ENCODE results near the gene ZHX3. TPM values are rescaled to one million over a fixed set of nuclear protein-coding genes. Genes with fewer than 3 reads are reported as not detected.
A peak's percentile ranks its signal among the peaks of the same experiment; 100 is the strongest.

ZHX3 gene
- total and polyA plus RNA-seq, 9 of the 15 experiments (the other 6 are each of a cell fraction or from before 2014, with no cell fraction given), result 0.80 to 14.6 (median 4.9) TPM

DNA sequence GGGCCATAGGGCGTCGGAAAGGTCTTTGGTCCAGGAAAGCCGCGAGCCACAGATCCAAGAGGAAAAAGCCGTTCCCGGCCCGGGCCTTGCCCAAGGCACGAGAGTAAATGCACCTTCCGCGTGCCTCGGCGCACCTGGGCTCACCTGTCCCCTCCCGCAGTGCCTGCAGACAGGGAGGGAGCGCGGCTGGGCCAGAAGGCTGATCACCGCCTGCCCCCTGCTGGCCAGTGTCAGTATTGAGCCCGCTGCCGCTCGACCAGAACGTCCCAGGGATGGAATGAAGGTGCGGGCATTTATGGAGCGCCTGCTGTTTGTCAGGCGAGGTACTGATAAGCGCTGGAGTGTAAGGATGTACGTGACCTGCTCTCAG, 22.4 kb upstream of the ZHX3 start (continued):
- TF ChIP-seq NCOA4 (IDR thresholded peaks at IDR 0.05; ENCODE audit: partially characterized antibody), result no peak
- TF ChIP-seq TAF9B (IDR thresholded peaks at IDR 0.05; ENCODE audit: partially characterized antibody), result no peak
- TF ChIP-seq, protein P1, sequence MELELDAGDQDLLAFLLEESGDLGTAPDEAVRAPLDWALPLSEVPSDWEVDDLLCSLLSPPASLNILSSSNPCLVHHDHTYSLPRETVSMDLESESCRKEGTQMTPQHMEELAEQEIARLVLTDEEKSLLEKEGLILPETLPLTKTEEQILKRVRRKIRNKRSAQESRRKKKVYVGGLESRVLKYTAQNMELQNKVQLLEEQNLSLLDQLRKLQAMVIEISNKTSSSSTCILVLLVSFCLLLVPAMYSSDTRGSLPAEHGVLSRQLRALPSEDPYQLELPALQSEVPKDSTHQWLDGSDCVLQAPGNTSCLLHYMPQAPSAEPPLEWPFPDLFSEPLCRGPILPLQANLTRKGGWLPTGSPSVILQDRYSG (tag; conservative IDR thresholded peaks at IDR 0.05; ENCODE audit: low read depth), result no peak
- no peak for TF ChIP-seq GABPB1 (CRISPR knock-in tag; IDR thresholded peaks at IDR 0.05)
- TF ChIP-seq KLF6 (CRISPR knock-in tag; IDR thresholded peaks at IDR 0.05; ENCODE audit: borderline replicate concordance), result no peak
- TF ChIP-seq, protein P2, sequence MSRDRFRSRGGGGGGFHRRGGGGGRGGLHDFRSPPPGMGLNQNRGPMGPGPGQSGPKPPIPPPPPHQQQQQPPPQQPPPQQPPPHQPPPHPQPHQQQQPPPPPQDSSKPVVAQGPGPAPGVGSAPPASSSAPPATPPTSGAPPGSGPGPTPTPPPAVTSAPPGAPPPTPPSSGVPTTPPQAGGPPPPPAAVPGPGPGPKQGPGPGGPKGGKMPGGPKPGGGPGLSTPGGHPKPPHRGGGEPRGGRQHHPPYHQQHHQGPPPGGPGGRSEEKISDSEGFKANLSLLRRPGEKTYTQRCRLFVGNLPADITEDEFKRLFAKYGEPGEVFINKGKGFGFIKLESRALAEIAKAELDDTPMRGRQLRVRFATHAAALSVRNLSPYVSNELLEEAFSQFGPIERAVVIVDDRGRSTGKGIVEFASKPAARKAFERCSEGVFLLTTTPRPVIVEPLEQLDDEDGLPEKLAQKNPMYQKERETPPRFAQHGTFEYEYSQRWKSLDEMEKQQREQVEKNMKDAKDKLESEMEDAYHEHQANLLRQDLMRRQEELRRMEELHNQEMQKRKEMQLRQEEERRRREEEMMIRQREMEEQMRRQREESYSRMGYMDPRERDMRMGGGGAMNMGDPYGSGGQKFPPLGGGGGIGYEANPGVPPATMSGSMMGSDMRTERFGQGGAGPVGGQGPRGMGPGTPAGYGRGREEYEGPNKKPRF (IDR thresholded peaks at IDR 0.05; ENCODE audit: low read depth, low read length), result no peak
- TF ChIP-seq, protein P3, sequence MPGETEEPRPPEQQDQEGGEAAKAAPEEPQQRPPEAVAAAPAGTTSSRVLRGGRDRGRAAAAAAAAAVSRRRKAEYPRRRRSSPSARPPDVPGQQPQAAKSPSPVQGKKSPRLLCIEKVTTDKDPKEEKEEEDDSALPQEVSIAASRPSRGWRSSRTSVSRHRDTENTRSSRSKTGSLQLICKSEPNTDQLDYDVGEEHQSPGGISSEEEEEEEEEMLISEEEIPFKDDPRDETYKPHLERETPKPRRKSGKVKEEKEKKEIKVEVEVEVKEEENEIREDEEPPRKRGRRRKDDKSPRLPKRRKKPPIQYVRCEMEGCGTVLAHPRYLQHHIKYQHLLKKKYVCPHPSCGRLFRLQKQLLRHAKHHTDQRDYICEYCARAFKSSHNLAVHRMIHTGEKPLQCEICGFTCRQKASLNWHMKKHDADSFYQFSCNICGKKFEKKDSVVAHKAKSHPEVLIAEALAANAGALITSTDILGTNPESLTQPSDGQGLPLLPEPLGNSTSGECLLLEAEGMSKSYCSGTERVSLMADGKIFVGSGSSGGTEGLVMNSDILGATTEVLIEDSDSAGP (CRISPR knock-in tag; IDR thresholded peaks at IDR 0.05), result no peak
- no peak for TF ChIP-seq ETV1 (tag; conservative IDR thresholded peaks at IDR 0.05; ENCODE audit: low read depth)
- no peak for TF ChIP-seq POLR2A (conservative IDR thresholded peaks at IDR 0.05)
- no peak for TF ChIP-seq HDGF (IDR thresholded peaks at IDR 0.05)
- TF ChIP-seq CHD2 (IDR thresholded peaks at IDR 0.05; ENCODE audit: low read depth, low read length), result no peak
- TF ChIP-seq YBX1 (IDR thresholded peaks at IDR 0.05), result no peak
- no peak for TF ChIP-seq LEF1 (IDR thresholded peaks at IDR 0.05)
- 0 out of 2 replicates have a peak, but pooled peaks have one; percentile 44 for TF ChIP-seq ZC3H11A (IDR thresholded peaks at IDR 0.05; ENCODE audit: low read depth, low read length)
- TF ChIP-seq FUS (optimal IDR thresholded peaks at IDR 0.05; ENCODE audit: low read depth, low read length), result no peak
- TF ChIP-seq NFXL1 (CRISPR knock-in tag; IDR thresholded peaks at IDR 0.05), result no peak
- TF ChIP-seq JUNB (CRISPR knock-in tag; conservative IDR thresholded peaks at IDR 0.05), result no peak
- no peak for TF ChIP-seq ARHGAP35 (IDR thresholded peaks at IDR 0.05; ENCODE audit: partially characterized antibody)
- no peak for TF ChIP-seq CCNT2 (IDR thresholded peaks at IDR 0.05; ENCODE audit: borderline replicate concordance, extremely low read depth, insufficient read length, low read depth, low read length)
- no peak for TF ChIP-seq HDAC1 (IDR thresholded peaks at IDR 0.05)
- no peak for TF ChIP-seq PHB2 (IDR thresholded peaks at IDR 0.05; ENCODE audit: low read depth)
- TF ChIP-seq SAFB2 (IDR thresholded peaks at IDR 0.05; ENCODE audit: borderline replicate concordance, low read depth, low read length, severe bottlenecking), result no peak
- TF ChIP-seq FOXA1 (IDR thresholded peaks at IDR 0.05; ENCODE audit: borderline replicate concordance), result no peak
- TF ChIP-seq, protein P4, sequence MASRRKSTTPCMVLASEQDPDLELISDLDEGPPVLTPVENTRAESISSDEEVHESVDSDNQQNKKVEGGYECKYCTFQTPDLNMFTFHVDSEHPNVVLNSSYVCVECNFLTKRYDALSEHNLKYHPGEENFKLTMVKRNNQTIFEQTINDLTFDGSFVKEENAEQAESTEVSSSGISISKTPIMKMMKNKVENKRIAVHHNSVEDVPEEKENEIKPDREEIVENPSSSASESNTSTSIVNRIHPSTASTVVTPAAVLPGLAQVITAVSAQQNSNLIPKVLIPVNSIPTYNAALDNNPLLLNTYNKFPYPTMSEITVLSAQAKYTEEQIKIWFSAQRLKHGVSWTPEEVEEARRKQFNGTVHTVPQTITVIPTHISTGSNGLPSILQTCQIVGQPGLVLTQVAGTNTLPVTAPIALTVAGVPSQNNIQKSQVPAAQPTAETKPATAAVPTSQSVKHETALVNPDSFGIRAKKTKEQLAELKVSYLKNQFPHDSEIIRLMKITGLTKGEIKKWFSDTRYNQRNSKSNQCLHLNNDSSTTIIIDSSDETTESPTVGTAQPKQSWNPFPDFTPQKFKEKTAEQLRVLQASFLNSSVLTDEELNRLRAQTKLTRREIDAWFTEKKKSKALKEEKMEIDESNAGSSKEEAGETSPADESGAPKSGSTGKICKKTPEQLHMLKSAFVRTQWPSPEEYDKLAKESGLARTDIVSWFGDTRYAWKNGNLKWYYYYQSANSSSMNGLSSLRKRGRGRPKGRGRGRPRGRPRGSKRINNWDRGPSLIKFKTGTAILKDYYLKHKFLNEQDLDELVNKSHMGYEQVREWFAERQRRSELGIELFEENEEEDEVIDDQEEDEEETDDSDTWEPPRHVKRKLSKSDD (conservative IDR thresholded peaks at IDR 0.05; ENCODE audit: low read length), result no peak
